K562 (cell line): ENCODE measurements around the gene SPON1. TPM values are rescaled to one million over a fixed set of nuclear protein-coding genes. Genes with fewer than 3 reads are reported as not detected.

Source experiments
- CBX1 ChIP-seq: sonication (generic); IDR thresholded peaks from 2 replicates; pipeline ENCODE4 v1.6.1; 2016; ENCODE audit warnings: antibody characterized with exemption, low read depth, mild to moderate bottlenecking
- CXXC5 ChIP-seq: fragments of 250-450 bp; sonication (Bioruptor Pico); IDR thresholded peaks from 2 replicates; pipeline ENCODE4 v1.8.0; 2022; ENCODE audit warnings: inconsistent platforms, mild to moderate bottlenecking, moderate library complexity
- DNMT1 ChIP-seq: fragments of 450-650 bp; IDR thresholded peaks from 2 replicates; pipeline ENCODE4 v1.6.1; 2016; ENCODE audit warnings: antibody characterized with exemption, mild to moderate bottlenecking
- FIP1L1 ChIP-seq: fragments of 200-400 bp; formaldehyde crosslinking; IDR thresholded peaks from 2 replicates; pipeline ENCODE4 v1.6.1; 2018; ENCODE audit warnings: mild to moderate bottlenecking, low read depth, low read length; ENCODE audit not compliant: poor library complexity, severe bottlenecking
- FUS ChIP-seq: fragments of 200-400 bp; formaldehyde crosslinking; optimal IDR thresholded peaks from 2 replicates; pipeline ENCODE3; 2017; ENCODE audit warnings: low read depth, low read length
- GTF2E2 ChIP-seq: fragments of 200-800 bp; sonication (Bioruptor generic); IDR thresholded peaks from 2 replicates; pipeline ENCODE4 v1.6.1; 2016; ENCODE audit warnings: missing genetic modification characterization, missing compliant biosample characterization
- HDAC2 ChIP-seq: fragments of 450-650 bp; IDR thresholded peaks from 2 replicates; pipeline ENCODE4 v1.6.1; 2016; ENCODE audit warnings: mild to moderate bottlenecking
- HDGF ChIP-seq: fragments of 450-650 bp; IDR thresholded peaks from 2 replicates; pipeline ENCODE4 v1.6.1; 2016
- KLF6 ChIP-seq: fragments of 250-450 bp; sonication (Bioruptor Pico); IDR thresholded peaks from 2 replicates; pipeline ENCODE4 v1.4.0; 2020; ENCODE audit warnings: mild to moderate bottlenecking, moderate library complexity, borderline replicate concordance
- MEIS2 ChIP-seq: fragments of 450-650 bp; IDR thresholded peaks from 2 replicates; pipeline ENCODE4 v1.6.1; 2014; ENCODE audit warnings: mild to moderate bottlenecking; ENCODE audit not compliant: partially characterized antibody
- PTBP1 ChIP-seq: fragments of 200-400 bp; formaldehyde crosslinking; IDR thresholded peaks from 2 replicates; pipeline ENCODE4 v1.6.1; 2017; ENCODE audit warnings: low read depth, low read length
- RBM22 ChIP-seq: fragments of 200-400 bp; formaldehyde crosslinking; IDR thresholded peaks from 2 replicates; pipeline ENCODE4 v1.6.1; 2018; ENCODE audit warnings: low read length, low read depth; ENCODE audit not compliant: poor library complexity, severe bottlenecking
- SNRNP70 ChIP-seq: fragments of 200-400 bp; formaldehyde crosslinking; optimal IDR thresholded peaks from 2 replicates; pipeline ENCODE3; 2017; ENCODE audit warnings: low read depth, low read length
- TBL1XR1 ChIP-seq, 2 experiments: IDR thresholded peaks; 2 replicates each; pipeline ENCODE4 v1.6.1; 2012; ENCODE audit warnings: improper control_type of control experiment in 2 of 2, low read length in 2 of 2, mild to moderate bottlenecking in 1 of 2
- TCF3 ChIP-seq: sonication (generic); formaldehyde crosslinking; IDR thresholded peaks from 2 replicates; pipeline ENCODE4 v1.4.0; 2020; ENCODE audit warnings: mild to moderate bottlenecking, missing genetic modification reagents
- TGIF2 ChIP-seq: sonication (generic); formaldehyde crosslinking; IDR thresholded peaks from 2 replicates; pipeline ENCODE4 v1.8.1; 2022; ENCODE audit warnings: mild to moderate bottlenecking, missing genetic modification reagents, moderate library complexity
- THRAP3 ChIP-seq: fragments of 450-650 bp; IDR thresholded peaks from 2 replicates; pipeline ENCODE4 v1.6.1; 2016; ENCODE audit warnings: mild to moderate bottlenecking, inconsistent platforms, borderline replicate concordance
- U2AF2 ChIP-seq: fragments of 200-400 bp; formaldehyde crosslinking; optimal IDR thresholded peaks from 2 replicates; pipeline ENCODE3; 2017; ENCODE audit warnings: low read depth, mild to moderate bottlenecking, low read length
- ZNF224 ChIP-seq: sonication (generic); formaldehyde crosslinking; IDR thresholded peaks from 2 replicates; pipeline ENCODE4 v1.8.0; 2022; ENCODE audit warnings: mild to moderate bottlenecking, missing genetic modification reagents
- ZNF79 ChIP-seq: fragments of 250-450 bp; sonication (Bioruptor Pico); IDR thresholded peaks from 2 replicates; pipeline ENCODE4 v1.4.0; 2020; ENCODE audit warnings: low read depth, mild to moderate bottlenecking, moderate library complexity
- polyA plus RNA-seq, 8 experiments: library from polyadenylated mRNA; depleted of rRNA in 4 of 8; stranded (reverse) in 5 of 8; unstranded in 3 of 8; fragments of >200 nt; fragmentation: Nextera tagmentation in 2 of 8; fragmentation: Illumina TruSeq in 1 of 8; extraction: Ambion mirVana in 2 of 8; extraction: Trizol in 1 of 8; gene quantifications; 2 replicates each; pipeline versions ENCODE4 v1.2.1 to v1.2.3, GENCODE V29; 2011 to 2014; ENCODE audit warnings: inconsistent platforms in 1 of 8, missing spikeins in 1 of 8
- total RNA-seq, 7 experiments: library from RNA; depleted of rRNA in 6 of 7; stranded (reverse); fragments of >200 nt in 6 of 7; fragmentation: Illumina TruSeq in 2 of 7; extraction: Trizol in 2 of 7; gene quantifications; 2 replicates each; pipeline versions ENCODE4 v1.2.1 to v1.2.3, GENCODE V29; 2011 to 2021; ENCODE audit warnings: low replicate concordance in 1 of 7
- TF ChIP-seq, protein P1 (sequence below): fragments of 200-800 bp; sonication (Bioruptor generic); IDR thresholded peaks from 2 replicates; pipeline ENCODE4 v1.6.1; 2017; ENCODE audit warnings: missing genetic modification characterization, missing compliant biosample characterization
- TF ChIP-seq, protein P2 (sequence below): IDR thresholded peaks from 2 replicates; pipeline ENCODE4 v1.6.1; 2012; ENCODE audit warnings: low read depth, low read length, improper control_type of control experiment, borderline replicate concordance
- TF ChIP-seq, protein P3 (sequence below): IDR thresholded peaks from 3 replicates; pipeline ENCODE4 v1.6.1; 2011; ENCODE audit warnings: borderline replicate concordance, mild to moderate bottlenecking, moderate library complexity; ENCODE audit not compliant: insufficient read length; ENCODE audit errors: extremely low read depth

Gene SPON1
- total and polyA plus RNA-seq, 9 of the 15 experiments (the other 6 are each of a cell fraction or from before 2014, with no cell fraction given), result 0.04 to 0.06 TPM; not detected in 7

DNA sequence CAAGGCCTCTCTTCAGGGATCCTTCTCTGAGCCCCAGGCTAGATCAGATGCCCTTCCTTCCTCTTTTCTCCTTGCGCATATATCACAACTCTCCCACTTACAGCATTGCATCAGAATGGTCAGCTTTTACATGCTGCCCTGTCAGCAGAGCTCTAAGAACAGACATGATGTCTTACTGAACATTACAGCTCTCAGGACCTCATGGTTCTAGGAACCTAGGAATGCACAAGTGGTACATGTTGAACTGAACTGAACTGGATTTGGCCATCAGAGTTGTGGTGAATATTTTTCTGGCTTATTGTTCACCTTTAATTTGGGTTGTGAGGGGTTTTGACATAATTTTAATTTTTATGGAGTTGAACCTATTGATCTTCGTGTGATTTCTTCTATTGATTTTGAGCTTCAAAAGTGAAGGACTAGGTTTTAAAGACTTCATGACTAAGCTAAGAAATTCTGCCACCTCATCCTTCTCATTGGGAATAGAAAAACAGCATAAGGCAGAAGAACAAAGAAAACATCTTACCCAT lies 37.7 kb upstream of the SPON1 start (continued):
- TF ChIP-seq, protein P1, sequence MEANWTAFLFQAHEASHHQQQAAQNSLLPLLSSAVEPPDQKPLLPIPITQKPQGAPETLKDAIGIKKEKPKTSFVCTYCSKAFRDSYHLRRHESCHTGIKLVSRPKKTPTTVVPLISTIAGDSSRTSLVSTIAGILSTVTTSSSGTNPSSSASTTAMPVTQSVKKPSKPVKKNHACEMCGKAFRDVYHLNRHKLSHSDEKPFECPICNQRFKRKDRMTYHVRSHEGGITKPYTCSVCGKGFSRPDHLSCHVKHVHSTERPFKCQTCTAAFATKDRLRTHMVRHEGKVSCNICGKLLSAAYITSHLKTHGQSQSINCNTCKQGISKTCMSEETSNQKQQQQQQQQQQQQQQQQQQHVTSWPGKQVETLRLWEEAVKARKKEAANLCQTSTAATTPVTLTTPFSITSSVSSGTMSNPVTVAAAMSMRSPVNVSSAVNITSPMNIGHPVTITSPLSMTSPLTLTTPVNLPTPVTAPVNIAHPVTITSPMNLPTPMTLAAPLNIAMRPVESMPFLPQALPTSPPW, result peak; percentile 17; the same call in 1 of the 2 replicates
- TF ChIP-seq SNRNP70, result no peak
- no peak for TF ChIP-seq PTBP1
- no peak for TF ChIP-seq TBL1XR1 (IDR thresholded peaks at IDR 0.05; ENCODE audit: low read length in 2 of 2)
- no peak for TF ChIP-seq RBM22
- no peak for TF ChIP-seq FUS
- no peak for TF ChIP-seq ZNF224 (CRISPR knock-in tag)
- TF ChIP-seq, protein P2, sequence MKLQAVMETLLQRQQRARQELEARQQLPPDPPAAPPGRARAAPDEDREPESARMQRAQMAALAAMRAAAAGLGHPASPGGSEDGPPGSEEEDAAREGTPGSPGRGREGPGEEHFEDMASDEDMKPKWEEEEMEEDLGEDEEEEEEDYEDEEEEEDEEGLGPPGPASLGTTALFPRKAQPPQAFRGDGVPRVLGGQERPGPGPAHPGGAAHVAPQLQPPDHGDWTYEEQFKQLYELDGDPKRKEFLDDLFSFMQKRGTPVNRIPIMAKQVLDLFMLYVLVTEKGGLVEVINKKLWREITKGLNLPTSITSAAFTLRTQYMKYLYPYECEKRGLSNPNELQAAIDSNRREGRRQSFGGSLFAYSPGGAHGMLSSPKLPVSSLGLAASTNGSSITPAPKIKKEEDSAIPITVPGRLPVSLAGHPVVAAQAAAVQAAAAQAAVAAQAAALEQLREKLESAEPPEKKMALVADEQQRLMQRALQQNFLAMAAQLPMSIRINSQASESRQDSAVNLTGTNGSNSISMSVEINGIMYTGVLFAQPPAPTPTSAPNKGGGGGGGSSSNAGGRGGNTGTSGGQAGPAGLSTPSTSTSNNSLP, result no peak
- TF ChIP-seq ZNF79 (CRISPR knock-in tag), result no peak
- TF ChIP-seq, protein P3, sequence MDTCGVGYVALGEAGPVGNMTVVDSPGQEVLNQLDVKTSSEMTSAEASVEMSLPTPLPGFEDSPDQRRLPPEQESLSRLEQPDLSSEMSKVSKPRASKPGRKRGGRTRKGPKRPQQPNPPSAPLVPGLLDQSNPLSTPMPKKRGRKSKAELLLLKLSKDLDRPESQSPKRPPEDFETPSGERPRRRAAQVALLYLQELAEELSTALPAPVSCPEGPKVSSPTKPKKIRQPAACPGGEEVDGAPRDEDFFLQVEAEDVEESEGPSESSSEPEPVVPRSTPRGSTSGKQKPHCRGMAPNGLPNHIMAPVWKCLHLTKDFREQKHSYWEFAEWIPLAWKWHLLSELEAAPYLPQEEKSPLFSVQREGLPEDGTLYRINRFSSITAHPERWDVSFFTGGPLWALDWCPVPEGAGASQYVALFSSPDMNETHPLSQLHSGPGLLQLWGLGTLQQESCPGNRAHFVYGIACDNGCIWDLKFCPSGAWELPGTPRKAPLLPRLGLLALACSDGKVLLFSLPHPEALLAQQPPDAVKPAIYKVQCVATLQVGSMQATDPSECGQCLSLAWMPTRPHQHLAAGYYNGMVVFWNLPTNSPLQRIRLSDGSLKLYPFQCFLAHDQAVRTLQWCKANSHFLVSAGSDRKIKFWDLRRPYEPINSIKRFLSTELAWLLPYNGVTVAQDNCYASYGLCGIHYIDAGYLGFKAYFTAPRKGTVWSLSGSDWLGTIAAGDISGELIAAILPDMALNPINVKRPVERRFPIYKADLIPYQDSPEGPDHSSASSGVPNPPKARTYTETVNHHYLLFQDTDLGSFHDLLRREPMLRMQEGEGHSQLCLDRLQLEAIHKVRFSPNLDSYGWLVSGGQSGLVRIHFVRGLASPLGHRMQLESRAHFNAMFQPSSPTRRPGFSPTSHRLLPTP, result no peak
- no peak for TF ChIP-seq TGIF2
- TF ChIP-seq KLF6, result peak; percentile 67; the same call in 1 of the 2 replicates
- TF ChIP-seq HDGF, result no peak
- TF ChIP-seq THRAP3, result no peak
- TF ChIP-seq GTF2E2, result 0 out of 2 replicates have a peak, but pooled peaks have one; percentile 21
- TF ChIP-seq TCF3 (CRISPR knock-in tag), result no peak
- no peak; the same call in 1 of the 2 replicates for TF ChIP-seq CBX1
- TF ChIP-seq FIP1L1, result no peak
- peak; percentile 55; the same call in 1 of the 2 replicates for TF ChIP-seq CXXC5 (CRISPR knock-in tag)
- TF ChIP-seq DNMT1, result no peak
- TF ChIP-seq U2AF2, result no peak
- TF ChIP-seq MEIS2, result peak; percentile 79
- no peak for TF ChIP-seq HDAC2
